Measurements from ENCODE around the gene TFDP2.

- TF ChIP-seq POLR2A (IDR thresholded peaks at IDR 0.05): no peak
- TF ChIP-seq, protein P1, sequence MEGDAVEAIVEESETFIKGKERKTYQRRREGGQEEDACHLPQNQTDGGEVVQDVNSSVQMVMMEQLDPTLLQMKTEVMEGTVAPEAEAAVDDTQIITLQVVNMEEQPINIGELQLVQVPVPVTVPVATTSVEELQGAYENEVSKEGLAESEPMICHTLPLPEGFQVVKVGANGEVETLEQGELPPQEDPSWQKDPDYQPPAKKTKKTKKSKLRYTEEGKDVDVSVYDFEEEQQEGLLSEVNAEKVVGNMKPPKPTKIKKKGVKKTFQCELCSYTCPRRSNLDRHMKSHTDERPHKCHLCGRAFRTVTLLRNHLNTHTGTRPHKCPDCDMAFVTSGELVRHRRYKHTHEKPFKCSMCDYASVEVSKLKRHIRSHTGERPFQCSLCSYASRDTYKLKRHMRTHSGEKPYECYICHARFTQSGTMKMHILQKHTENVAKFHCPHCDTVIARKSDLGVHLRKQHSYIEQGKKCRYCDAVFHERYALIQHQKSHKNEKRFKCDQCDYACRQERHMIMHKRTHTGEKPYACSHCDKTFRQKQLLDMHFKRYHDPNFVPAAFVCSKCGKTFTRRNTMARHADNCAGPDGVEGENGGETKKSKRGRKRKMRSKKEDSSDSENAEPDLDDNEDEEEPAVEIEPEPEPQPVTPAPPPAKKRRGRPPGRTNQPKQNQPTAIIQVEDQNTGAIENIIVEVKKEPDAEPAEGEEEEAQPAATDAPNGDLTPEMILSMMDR (IDR thresholded peaks at IDR 0.05): no peak
Measured at GRCh38 chr3:142104763-142105162, 44.6 kb downstream of the TFDP2 start.
